ENCODE data around the gene BCAN.

- TF ChIP-seq RELA (CRISPR knock-in tag; IDR thresholded peaks at IDR 0.05; ENCODE audit: borderline replicate concordance) (no peak), CTCF (IDR thresholded peaks at IDR 0.05) (no peak), ETV6 (CRISPR knock-in tag; IDR thresholded peaks at IDR 0.05) (no peak), USF2 (CRISPR knock-in tag; IDR thresholded peaks at IDR 0.05) (no peak), ATF3 (CRISPR knock-in tag; conservative IDR thresholded peaks at IDR 0.05) (no peak), ESRRA (CRISPR knock-in tag; IDR thresholded peaks at IDR 0.05; ENCODE audit: borderline replicate concordance) (no peak), KAT7 (CRISPR knock-in tag; IDR thresholded peaks at IDR 0.05; ENCODE audit: borderline replicate concordance) (no peak), MAX (CRISPR knock-in tag; IDR thresholded peaks at IDR 0.05) (no peak), SMAD3 (CRISPR knock-in tag; IDR thresholded peaks at IDR 0.05; ENCODE audit: borderline replicate concordance) (no peak), FOXJ3 (CRISPR knock-in tag; IDR thresholded peaks at IDR 0.05; ENCODE audit: borderline replicate concordance) (no peak), CDX4 (CRISPR knock-in tag; IDR thresholded peaks at IDR 0.05; ENCODE audit: borderline replicate concordance) (no peak), PRDM15 (CRISPR knock-in tag; IDR thresholded peaks at IDR 0.05) (no peak), ZNF138 (CRISPR knock-in tag; conservative IDR thresholded peaks at IDR 0.05) (no peak)
These were observed 48.2 kb downstream of the BCAN start for GRCh38 chr1:156689953-156690674.
